NCI-H2171 (cell line): ENCODE measurements around the gene DISC1.
A peak's percentile ranks its signal among the peaks of the same experiment; 100 is the strongest.
"Not testable (repeated sequence)": the region's sequence is repeated elsewhere in the genome, so short reads cannot be mapped to it uniquely, and the experiment has no call there.

ENCODE experiments used
- DNase-seq: peaks from one replicate; lab custom pipeline; 2025; lab: John Stamatoyannopoulos, UW

Gene DISC1

GRCh38 chr1:231931846-231932454 is 305.4 kb downstream of the DISC1 start:
- no peak for DNase-seq

- no peak for DNase-seq
These were observed 307.4 kb downstream of the DISC1 start for GRCh38 chr1:231933711-231934626.

GRCh38 chr1:231934797-231935196 is 308.2 kb downstream of the DISC1 start:
- peak; percentile 24 for DNase-seq

GRCh38 chr1:231935856-231936255 is 309.3 kb downstream of the DISC1 start:
- DNase-seq = no peak

GRCh38 chr1:231936983-231937775 is 310.6 kb downstream of the DISC1 start:
- no peak for DNase-seq

GRCh38 chr1:231938211-231938610 is 311.6 kb downstream of the DISC1 start:
- DNase-seq = no peak

GRCh38 chr1:231938711-231939110 is 312.1 kb downstream of the DISC1 start:
- DNase-seq = no peak

- no peak for DNase-seq
These were observed 312.5 kb downstream of the DISC1 start for GRCh38 chr1:231939118-231939517.

GRCh38 chr1:231940116-231940515 is 313.5 kb downstream of the DISC1 start:
- peak; percentile 28 for DNase-seq

- DNase-seq = peak; percentile 82
These were observed 314.1 kb downstream of the DISC1 start for GRCh38 chr1:231940701-231941100.

- no peak for DNase-seq
These were observed 316.5 kb downstream of the DISC1 start for GRCh38 chr1:231943084-231943483.

GRCh38 chr1:231948102-231948501 is 321.5 kb downstream of the DISC1 start:
- not testable (repeated sequence) for DNase-seq

- no peak for DNase-seq
These were observed 322.9 kb downstream of the DISC1 start for GRCh38 chr1:231949277-231950091.

- no peak for DNase-seq
These were observed 323.9 kb downstream of the DISC1 start for GRCh38 chr1:231950331-231951128.

GRCh38 chr1:231951374-231951773 is 324.8 kb downstream of the DISC1 start:
- no peak for DNase-seq

- DNase-seq = no peak
These were observed 325.6 kb downstream of the DISC1 start for GRCh38 chr1:231952154-231952553.

GRCh38 chr1:231953660-231954059 is 327.1 kb downstream of the DISC1 start:
- no peak for DNase-seq

- no peak for DNase-seq
These were observed 328.2 kb downstream of the DISC1 start for GRCh38 chr1:231954751-231955150.

GRCh38 chr1:231957359-231957758 is 330.8 kb downstream of the DISC1 start:
- DNase-seq = no peak

- DNase-seq = no peak
These were observed 331.9 kb downstream of the DISC1 start for GRCh38 chr1:231958448-231958847.
